ENCODE measurements around the gene WNT4.
A peak's percentile ranks its signal among the peaks of the same experiment; 100 is the strongest.

The WNT4 gene

GRCh38 chr1:22108339-22109105 lies 34.4 kb downstream of the WNT4 start:
- DNase-seq (ENCODE audit: low read depth in 2 of 2), result no peak

GRCh38 chr1:22107126-22107525 lies 35.8 kb downstream of the WNT4 start:
- no peak for DNase-seq (ENCODE audit: low read depth in 2 of 2)

- DNase-seq (ENCODE audit: low read depth in 2 of 2), result peak in 1 of 2 donors; percentile 14
These were observed 37.2 kb downstream of the WNT4 start for GRCh38 chr1:22105611-22106207.

GRCh38 chr1:22104865-22105437 lies 37.9 kb downstream of the WNT4 start:
- DNase-seq (ENCODE audit: low read depth in 2 of 2), result no peak

- DNase-seq (ENCODE audit: low read depth in 2 of 2), result no peak
These were observed 38.8 kb downstream of the WNT4 start for GRCh38 chr1:22104094-22104493.

- no peak for DNase-seq (ENCODE audit: low read depth in 2 of 2)
These were observed 40.2 kb downstream of the WNT4 start for GRCh38 chr1:22102746-22103145.

- DNase-seq (ENCODE audit: low read depth in 2 of 2), result no peak
These were observed 40.9 kb downstream of the WNT4 start for GRCh38 chr1:22101995-22102394.

- no peak for DNase-seq (ENCODE audit: low read depth in 2 of 2)
These were observed 41.7 kb downstream of the WNT4 start for GRCh38 chr1:22101199-22101598.

- DNase-seq (ENCODE audit: low read depth in 2 of 2), result no peak
These were observed 42.7 kb downstream of the WNT4 start for GRCh38 chr1:22100168-22100567.

GRCh38 chr1:22098752-22099151 lies 44.1 kb downstream of the WNT4 start:
- no peak for DNase-seq (ENCODE audit: low read depth in 2 of 2)

- no peak for DNase-seq (ENCODE audit: low read depth in 2 of 2)
These were observed 46.4 kb downstream of the WNT4 start for GRCh38 chr1:22096463-22096862.

GRCh38 chr1:22096036-22096435 lies 46.9 kb downstream of the WNT4 start:
- DNase-seq (ENCODE audit: low read depth in 2 of 2), result no peak

- DNase-seq (ENCODE audit: low read depth in 2 of 2), result no peak
These were observed 49.4 kb downstream of the WNT4 start for GRCh38 chr1:22093513-22093912.

DNA sequence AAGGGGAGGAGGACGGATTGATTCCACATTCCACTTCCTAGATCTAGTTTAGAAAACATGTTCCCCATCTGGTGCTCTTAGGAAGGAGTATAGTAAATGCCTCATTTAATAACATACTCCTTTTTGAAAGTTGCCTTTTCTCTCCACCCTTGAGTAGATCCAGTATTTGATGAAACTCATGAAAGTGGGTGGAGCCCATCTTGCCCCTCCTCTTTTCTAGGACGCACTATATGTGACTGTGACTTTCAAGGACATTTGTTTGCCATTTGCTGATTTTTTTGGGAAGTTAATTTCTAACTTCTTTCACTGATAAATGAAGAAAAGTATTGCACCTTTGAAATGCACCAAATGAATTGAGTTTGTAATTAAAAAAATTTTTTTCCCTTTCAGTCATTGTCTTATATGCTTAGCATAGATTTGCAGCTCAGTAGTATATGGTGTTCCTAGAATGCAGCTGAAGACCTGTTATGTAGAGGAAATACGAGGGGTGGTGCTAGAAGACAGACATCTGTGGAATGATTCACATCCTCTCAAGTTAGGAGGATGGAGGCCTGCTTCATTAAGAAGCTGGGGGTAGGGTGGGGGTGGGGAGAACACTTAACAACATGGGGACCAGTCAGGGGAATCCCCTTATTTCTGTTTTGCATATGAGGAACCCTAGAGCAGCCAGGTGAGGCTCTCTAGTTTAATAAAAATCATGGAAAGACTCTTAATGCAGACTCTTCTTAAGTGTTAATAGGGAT lies 50.7 kb downstream of the WNT4 start:
- DNase-seq (ENCODE audit: low read depth in 2 of 2), result peak; percentile 11 to 41

DNA sequence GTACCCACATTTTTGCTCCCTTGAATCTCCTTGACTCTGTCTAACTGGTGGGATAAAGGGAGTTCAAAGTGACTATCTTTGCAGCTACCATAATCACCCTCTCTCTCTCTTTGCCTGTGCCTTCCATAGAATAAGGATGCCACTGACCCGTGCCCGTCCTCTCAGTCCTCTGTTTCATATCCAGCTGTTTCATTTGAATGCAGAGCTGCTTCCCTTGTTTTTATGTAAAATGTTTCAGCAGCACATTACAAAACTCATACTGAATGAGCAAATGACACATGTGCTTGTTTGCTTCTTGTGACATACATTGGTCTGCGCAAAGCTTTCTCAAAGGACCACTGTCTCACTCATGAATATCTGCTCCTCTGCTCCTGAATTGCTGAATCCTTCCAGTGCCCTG lies 52.0 kb downstream of the WNT4 start:
- DNase-seq (ENCODE audit: low read depth in 2 of 2), result no peak

GRCh38 chr1:22089787-22090186 lies 53.1 kb downstream of the WNT4 start:
- no peak for DNase-seq (ENCODE audit: low read depth in 2 of 2)

- no peak for DNase-seq (ENCODE audit: low read depth in 2 of 2)
These were observed 53.7 kb downstream of the WNT4 start for GRCh38 chr1:22089134-22089571.

DNA sequence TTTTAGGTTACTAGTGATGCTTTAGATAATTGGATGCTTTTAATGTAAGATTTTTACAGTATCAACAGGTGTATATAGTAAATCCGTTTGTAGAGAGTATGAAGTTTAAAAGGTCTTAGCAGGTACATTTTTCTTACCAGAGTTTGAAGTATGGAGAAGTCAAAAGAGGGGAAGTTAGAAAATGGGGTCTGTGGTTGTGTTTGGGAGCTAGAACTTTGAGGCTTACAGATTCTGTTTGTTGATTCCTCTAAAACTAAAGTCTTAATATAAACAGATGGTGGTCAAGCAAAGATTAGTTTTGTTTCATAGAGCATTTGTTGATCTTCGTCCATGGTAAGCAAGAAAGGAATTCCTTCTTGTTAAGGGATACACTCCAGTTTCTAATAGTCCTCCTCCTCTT lies 54.6 kb downstream of the WNT4 start:
- no peak for DNase-seq (ENCODE audit: low read depth in 2 of 2)

DNA sequence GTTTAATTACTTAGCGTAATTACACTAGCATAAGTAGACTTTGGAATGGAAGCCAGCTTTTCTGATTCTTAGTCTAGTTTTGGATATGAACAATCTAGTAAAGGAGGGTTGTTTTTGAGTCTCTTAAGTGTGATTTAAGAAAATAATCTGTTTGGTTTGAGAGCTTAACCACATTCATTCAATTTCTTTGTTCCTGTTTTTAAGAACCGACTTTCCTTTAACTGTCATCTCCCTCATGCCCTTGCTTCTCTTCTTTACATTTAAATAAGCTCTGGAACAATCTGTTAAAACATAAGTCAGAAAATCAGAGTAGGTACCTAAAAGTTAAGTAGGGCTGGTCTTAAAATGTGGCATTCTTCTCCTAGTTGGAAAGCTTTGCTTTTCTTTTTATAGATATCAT lies 62.7 kb downstream of the WNT4 start:
- DNase-seq (ENCODE audit: low read depth in 2 of 2), result no peak

DNA sequence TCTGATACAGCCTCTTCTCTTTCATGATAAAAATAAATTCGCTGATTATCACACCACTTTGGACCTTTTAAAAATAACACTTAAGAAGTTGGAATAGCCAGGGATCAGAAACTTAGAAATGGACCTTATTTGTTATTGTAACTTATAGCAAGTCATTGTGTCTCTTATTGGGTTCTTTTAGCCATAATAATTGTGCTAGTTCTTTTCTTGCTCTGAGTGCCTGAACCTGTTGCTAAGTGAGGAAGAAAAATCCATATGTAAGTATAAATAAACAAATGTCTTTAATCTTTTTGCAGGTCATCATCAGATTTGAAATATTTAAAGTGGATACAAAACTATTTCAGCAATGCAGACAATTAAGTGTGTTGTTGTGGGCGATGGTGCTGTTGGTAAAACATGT lies 64.8 kb downstream of the WNT4 start:
- DNase-seq (ENCODE audit: low read depth in 2 of 2), result no peak

GRCh38 chr1:22077728-22078127 lies 65.2 kb downstream of the WNT4 start:
- DNase-seq (ENCODE audit: low read depth in 2 of 2), result no peak

DNA sequence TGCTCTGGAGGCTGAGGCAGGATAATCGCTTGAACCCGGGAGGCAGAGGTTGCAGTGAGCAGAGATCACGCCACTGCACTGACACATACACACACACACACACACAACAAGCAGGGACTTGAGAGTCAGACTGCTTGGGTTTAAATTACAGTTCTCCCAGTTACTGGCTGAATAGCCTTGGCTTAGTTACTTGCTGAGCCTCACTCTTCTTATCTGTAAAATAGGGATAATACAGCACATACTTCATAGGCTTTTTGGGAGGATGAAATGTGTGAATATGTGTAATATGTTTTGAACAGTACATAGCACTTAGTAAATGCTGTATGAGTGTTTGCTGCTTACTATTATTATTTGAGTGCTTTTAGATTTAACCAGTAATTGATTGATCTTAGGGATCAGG lies 66.6 kb downstream of the WNT4 start:
- no peak for DNase-seq (ENCODE audit: low read depth in 2 of 2)

DNA sequence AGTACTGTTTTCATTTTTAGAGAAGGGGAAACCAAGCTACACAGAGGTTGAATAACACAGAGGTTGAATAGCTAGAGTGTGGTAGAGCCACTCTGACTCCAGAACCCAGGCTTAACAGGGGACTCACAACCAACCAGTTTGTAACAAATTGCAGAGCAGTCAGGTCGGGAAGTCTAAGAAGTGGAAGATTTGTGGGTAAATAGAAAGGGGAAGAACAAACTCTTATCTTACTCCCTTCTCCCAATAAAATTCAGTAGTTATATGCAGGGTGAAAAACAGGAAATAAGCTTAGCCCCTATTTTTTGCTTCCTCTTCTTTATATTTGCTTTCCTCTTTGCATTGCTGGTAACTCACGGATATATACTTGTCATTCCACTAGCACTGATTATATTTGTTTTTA lies 67.2 kb downstream of the WNT4 start:
- DNase-seq (ENCODE audit: low read depth in 2 of 2), result no peak
